Astrocyte (in vitro differentiated cells and primary cell): ENCODE results near the gene INHBB.

Experiments used
- CTCF ChIP-seq: IDR thresholded peaks from 2 replicates; pipeline ENCODE4 v1.5.1; 2011; ENCODE audit warnings: low read depth, mild to moderate bottlenecking, inconsistent platforms, low read length, moderate library complexity; ENCODE audit not compliant: insufficient read depth
- EZH2 ChIP-seq: IDR thresholded peaks from 2 replicates; pipeline ENCODE4 v1.6.1; 2012; ENCODE audit warnings: mild to moderate bottlenecking, low read length, inconsistent platforms; ENCODE audit not compliant: insufficient read depth

- TF ChIP-seq CTCF = no peak
- no peak for TF ChIP-seq EZH2
These were observed 30.4 kb upstream of the INHBB start for GRCh38 chr2:120315367-120316033.
